Progenitor cell of endocrine pancreas (in vitro differentiated cells): ENCODE results near the gene CDC42BPB. TPM values are rescaled to one million over a fixed set of nuclear protein-coding genes. Genes with fewer than 3 reads are reported as not detected.

ENCODE experiments used
- DNase-seq: peaks from one replicate; pipeline ENCODE4 v3.0.0; 2021; ENCODE audit warnings: low spot score; ENCODE audit not compliant: unreplicated experiment
- H3K27ac Mint-ChIP-seq: 2 replicates; pipeline ENCODE4 v1.8.0; 2021; ENCODE audit warnings: mild to moderate bottlenecking, moderate library complexity, mixed read lengths
- H3K27me3 Mint-ChIP-seq: 2 replicates; pipeline ENCODE4 v1.8.0; 2021; ENCODE audit warnings: mixed read lengths
- H3K36me3 Mint-ChIP-seq: 2 replicates; pipeline ENCODE4 v1.8.0; 2022; ENCODE audit warnings: mixed read lengths; ENCODE audit not compliant: insufficient read depth
- H3K4me1 Mint-ChIP-seq: 2 replicates; pipeline ENCODE4 v1.8.0; 2021; ENCODE audit warnings: low read depth, mixed read lengths
- H3K4me3 Mint-ChIP-seq: 2 replicates; pipeline ENCODE4 v1.8.0; 2021; ENCODE audit warnings: low read depth, mild to moderate bottlenecking, moderate library complexity, mixed read lengths
- H3K9me3 Mint-ChIP-seq: 2 replicates; pipeline ENCODE4 v1.8.0; 2021; ENCODE audit warnings: low read depth, mixed read lengths
- CTCF ChIP-seq: fragments of 200-600 bp; sonication (generic); IDR thresholded peaks from one replicate; pipeline ENCODE4 v1.5.0; 2021; ENCODE audit warnings: antibody characterized with exemption, mild to moderate bottlenecking; ENCODE audit not compliant: unreplicated experiment
- total RNA-seq: library from RNA; stranded (reverse); gene quantifications from 2 replicates; pipeline ENCODE4 v1.2.1, GENCODE V29; 2021

CDC42BPB gene
- total RNA-seq, 1 donor from 2014 or later, result 105 TPM

- no peak for DNase-seq
- H3K4me3 Mint-ChIP-seq, result no peak overlapping the region
- H3K4me1 Mint-ChIP-seq, result no peaks in the 10 kb centered on the region
- no peaks in the 10 kb centered on the region for H3K36me3 Mint-ChIP-seq
- no peak overlapping the region for H3K27ac Mint-ChIP-seq
- TF ChIP-seq CTCF, result no peak
- H3K9me3 Mint-ChIP-seq, result no peaks in the 10 kb centered on the region
- H3K27me3 Mint-ChIP-seq, result peaks cover 2% of the 10 kb centered on the region
Observed at GRCh38 chr14:103073367-103073875, 16.1 kb upstream of the CDC42BPB start.

- DNase-seq, result no peak
- Mint-ChIP-seq H3K9me3 (no peaks in the 10 kb centered on the region), H3K36me3 (no peaks in the 10 kb centered on the region), H3K27me3 (peaks cover 2% of the 10 kb centered on the region), H3K4me1 (no peaks in the 10 kb centered on the region), H3K27ac (no peak overlapping the region), H3K4me3 (no peak overlapping the region)
- TF ChIP-seq CTCF, result no peak
Observed at GRCh38 chr14:103072595-103073366, 15.4 kb upstream of the CDC42BPB start.

GRCh38 chr14:103071544-103072251 lies 14.3 kb upstream of the CDC42BPB start:
- no peak for DNase-seq
- Mint-ChIP-seq H3K27me3 (no peaks in the 10 kb centered on the region), H3K4me1 (no peaks in the 10 kb centered on the region), H3K36me3 (no peaks in the 10 kb centered on the region), H3K27ac (no peak overlapping the region), H3K4me3 (no peak overlapping the region), H3K9me3 (no peaks in the 10 kb centered on the region)
- TF ChIP-seq CTCF, result no peak

- Mint-ChIP-seq H3K9me3 (no peaks in the 10 kb centered on the region), H3K27me3 (no peaks in the 10 kb centered on the region), H3K4me1 (no peaks in the 10 kb centered on the region), H3K36me3 (no peaks in the 10 kb centered on the region), H3K4me3 (no peak overlapping the region), H3K27ac (no peak overlapping the region)
- TF ChIP-seq CTCF, result no peak
- DNase-seq, result no peak
Observed at GRCh38 chr14:103070971-103071542, 13.7 kb upstream of the CDC42BPB start.

GRCh38 chr14:103070263-103070885 lies 13.0 kb upstream of the CDC42BPB start:
- no peak for TF ChIP-seq CTCF
- no peak overlapping the region for H3K27ac Mint-ChIP-seq
- no peak for DNase-seq
- H3K4me1 Mint-ChIP-seq, result no peaks in the 10 kb centered on the region
- H3K36me3 Mint-ChIP-seq, result no peaks in the 10 kb centered on the region
- H3K4me3 Mint-ChIP-seq, result no peak overlapping the region
- no peaks in the 10 kb centered on the region for H3K9me3 Mint-ChIP-seq
- H3K27me3 Mint-ChIP-seq, result no peaks in the 10 kb centered on the region
